ENCODE data around the gene DBNDD1.

The DBNDD1 gene

DNA sequence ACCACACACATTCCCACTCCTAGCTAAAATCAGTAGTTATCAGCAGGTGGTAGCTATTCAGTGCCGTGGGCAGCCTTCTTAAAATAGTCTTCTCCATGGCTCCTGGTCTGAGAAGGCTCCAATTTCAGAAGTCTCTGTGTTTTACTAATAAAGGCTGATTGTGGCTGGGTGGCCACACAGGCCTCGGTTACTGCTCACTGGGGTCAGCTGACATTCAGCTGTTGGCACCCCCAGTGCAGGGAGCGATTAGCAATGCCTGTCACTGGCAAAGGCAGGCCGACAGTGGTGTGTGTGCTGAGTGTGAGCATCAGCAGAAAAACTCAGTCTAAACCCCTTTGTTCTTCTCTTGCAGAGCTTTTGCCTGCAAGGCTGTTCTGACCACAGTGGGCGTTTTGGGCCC, 16.6 kb upstream of the DBNDD1 start:
- no peak overlapping the region for H3K4me3 ChIP-seq (ENCODE audit: low read depth, low read length)
- peak; percentile 78 for DNase-seq (ENCODE audit: low read depth)
- no peak for TF ChIP-seq CTCF (conservative IDR thresholded peaks at IDR 0.05; ENCODE audit: low read depth, low read length)

- no peak for TF ChIP-seq CTCF (conservative IDR thresholded peaks at IDR 0.05; ENCODE audit: low read depth, low read length)
- no peak overlapping the region for H3K4me3 ChIP-seq (ENCODE audit: low read depth, low read length)
- DNase-seq (ENCODE audit: low read depth) = no peak
These were observed 15.2 kb upstream of the DBNDD1 start for GRCh38 chr16:90034504-90034903.

DNA sequence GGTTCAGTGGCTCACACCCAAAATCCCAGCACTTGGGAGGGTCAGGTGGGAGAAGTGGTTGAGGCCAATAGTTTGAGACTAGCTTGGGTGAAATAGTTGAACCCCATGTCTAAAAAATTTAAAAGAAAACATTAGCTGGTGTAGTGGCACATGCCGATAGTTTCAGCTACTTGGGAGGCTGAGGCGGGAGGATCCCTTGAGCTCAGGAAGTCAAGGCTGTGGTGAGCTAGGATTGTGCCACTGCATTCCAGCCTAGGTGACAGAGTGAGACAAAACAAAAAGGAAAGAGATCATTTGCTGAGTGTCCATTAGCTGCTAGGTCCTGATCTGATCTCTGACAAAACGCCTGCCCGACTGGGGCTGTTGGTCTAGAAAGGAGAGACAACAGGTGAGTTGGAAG, 14.1 kb upstream of the DBNDD1 start:
- no peak for TF ChIP-seq CTCF (conservative IDR thresholded peaks at IDR 0.05; ENCODE audit: low read depth, low read length)
- DNase-seq (ENCODE audit: low read depth) = no peak

DNA sequence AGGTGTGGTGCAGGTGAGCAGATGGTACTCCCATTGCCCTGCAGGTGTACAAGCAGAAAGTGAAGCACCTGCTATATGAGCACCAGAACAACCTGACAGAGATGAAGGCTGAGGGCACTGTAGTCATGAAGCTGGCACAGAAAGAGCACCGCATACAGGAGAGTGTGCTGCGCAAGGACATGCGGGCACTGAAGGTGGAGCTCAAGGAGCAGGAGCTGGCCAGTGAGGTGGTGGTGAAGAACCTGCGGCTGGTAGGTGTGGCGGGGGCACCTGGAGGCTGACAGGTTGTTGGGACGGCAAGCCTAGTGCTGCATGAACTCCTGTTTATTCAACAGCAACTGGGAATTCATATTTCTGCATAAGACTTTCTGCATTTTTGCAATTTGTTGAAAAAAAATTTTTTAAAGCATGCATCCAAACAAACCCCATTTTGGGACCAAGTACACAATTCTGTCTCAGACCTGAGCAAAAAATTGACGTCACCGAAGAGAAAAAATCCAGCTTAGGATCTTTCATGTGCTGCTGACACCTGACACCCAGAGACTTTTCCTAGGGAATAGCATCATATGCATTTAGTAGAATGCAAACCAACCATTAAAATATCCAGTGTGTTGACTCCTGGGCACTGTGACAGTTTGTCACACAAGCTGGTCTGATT, 13.5 kb upstream of the DBNDD1 start:
- DNase-seq (ENCODE audit: low read depth) = peak; percentile 29
- H3K4me3 ChIP-seq (ENCODE audit: low read depth, low read length) = no peak overlapping the region
- TF ChIP-seq CTCF (conservative IDR thresholded peaks at IDR 0.05; ENCODE audit: low read depth, low read length) = no peak

More for the DNA sequence above, 14.1 kb upstream of the DBNDD1 start:
- H3K4me3 ChIP-seq (ENCODE audit: low read depth, low read length) = no peak overlapping the region

DNA sequence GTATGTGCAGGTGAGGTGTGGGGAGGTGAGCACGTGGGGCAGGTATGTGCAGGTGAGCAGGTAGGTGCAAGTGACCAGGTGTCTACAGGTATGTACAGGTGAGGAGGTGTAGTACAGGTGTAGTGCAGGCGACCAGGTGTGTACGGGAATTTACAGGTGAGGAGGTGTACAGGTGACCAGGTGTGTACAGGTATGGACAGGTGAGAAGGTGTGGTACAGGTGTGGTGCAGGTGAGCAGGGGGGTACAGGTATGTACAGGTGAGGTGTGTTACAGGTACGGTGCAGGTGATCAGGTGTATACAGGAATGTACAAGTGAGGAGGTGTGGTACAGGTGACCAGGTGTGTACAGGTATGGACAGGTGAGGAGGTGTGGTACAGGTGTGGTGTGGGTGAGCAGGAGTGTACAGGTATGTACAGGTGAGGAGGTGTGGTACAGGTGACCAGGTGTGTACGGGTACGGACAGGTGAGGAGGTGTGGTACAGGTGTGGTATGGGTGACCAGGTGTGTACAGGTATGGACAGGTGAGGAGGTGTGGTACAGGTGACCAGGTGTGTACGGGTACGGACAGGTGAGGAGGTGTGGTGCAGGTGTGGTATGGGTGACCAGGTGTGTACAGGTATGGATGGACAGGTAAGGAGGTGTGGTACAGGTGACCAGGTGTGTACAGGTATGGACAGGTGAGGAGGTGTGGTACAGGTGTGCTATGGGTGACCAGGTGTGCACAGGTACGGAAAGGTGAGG, 12.8 kb upstream of the DBNDD1 start:
- DNase-seq (ENCODE audit: low read depth) = peak; percentile 43
- H3K4me3 ChIP-seq (ENCODE audit: low read depth, low read length) = no peak overlapping the region
- no peak for TF ChIP-seq CTCF (conservative IDR thresholded peaks at IDR 0.05; ENCODE audit: low read depth, low read length)

DNA sequence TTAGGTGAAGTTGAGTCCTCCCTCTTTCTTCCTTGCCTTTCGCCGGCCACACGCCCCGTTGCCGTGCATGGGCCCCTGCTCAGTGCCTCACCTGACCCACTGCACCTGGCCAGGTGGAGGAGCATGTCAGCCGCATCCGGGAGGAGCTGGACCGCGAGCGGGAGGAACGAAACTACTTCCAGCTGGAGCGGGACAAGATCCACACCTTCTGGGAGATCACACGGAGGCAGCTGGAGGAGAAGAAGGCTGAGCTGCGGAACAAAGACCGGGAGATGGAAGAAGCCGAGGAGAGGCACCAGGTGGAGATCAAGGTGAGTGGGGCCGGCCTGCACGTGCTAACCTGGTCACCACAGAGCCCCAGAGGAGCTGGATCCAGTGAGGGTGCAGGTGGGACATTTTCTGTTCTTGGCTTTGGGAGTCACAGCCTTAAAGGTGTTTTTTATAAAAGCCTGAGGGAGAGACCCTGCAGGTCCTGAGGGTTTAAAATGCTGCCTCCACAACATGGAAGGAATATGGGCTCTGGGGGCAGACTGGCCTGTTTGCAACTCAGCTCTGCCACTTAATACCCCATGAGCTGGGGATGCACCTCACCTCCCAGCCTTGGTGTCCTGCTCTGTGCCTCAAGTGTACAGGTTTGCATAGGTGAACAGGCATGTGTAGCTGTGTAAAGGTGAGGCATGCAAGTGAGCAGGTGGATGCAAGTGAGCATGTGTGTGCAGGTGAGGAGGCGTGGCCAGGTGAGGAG, 12.1 kb upstream of the DBNDD1 start:
- no peak for TF ChIP-seq CTCF (conservative IDR thresholded peaks at IDR 0.05; ENCODE audit: low read depth, low read length)
- no peak overlapping the region for H3K4me3 ChIP-seq (ENCODE audit: low read depth, low read length)
- DNase-seq (ENCODE audit: low read depth) = no peak
